OCI-LY1 (cell line): ENCODE data around the gene MCTP1.

Source experiments
- CTCF ChIP-seq: fragments of 200-600 bp; sonication (generic), shearing (Covaris generic); IDR thresholded peaks from 2 replicates; pipeline ENCODE4 v1.5.1; 2017; ENCODE audit warnings: mild to moderate bottlenecking, antibody characterized with exemption, low read length, moderate library complexity, mixed read lengths
- EZH2 ChIP-seq: fragments of 200-600 bp; sonication (generic), shearing (Covaris generic); IDR thresholded peaks from 2 replicates; pipeline ENCODE4 v1.8.0; 2017; ENCODE audit warnings: borderline replicate concordance, mixed run types, mild to moderate bottlenecking, antibody characterized with exemption, low read length, moderate library complexity, mixed read lengths

- TF ChIP-seq CTCF (no peak), EZH2 (no peak)
Measured at GRCh38 chr5:94778732-94779131, 506.2 kb downstream of the MCTP1 start.
